Measurements from ENCODE around the gene AIG1. TPM values are rescaled to one million over a fixed set of nuclear protein-coding genes. Genes with fewer than 3 reads are reported as not detected.
"Not testable (repeated sequence)": the region's sequence is repeated elsewhere in the genome, so short reads cannot be mapped to it uniquely, and the experiment has no call there.

Gene AIG1
- total RNA-seq, 1 donor from 2014 or later: 17.5 TPM

DNA sequence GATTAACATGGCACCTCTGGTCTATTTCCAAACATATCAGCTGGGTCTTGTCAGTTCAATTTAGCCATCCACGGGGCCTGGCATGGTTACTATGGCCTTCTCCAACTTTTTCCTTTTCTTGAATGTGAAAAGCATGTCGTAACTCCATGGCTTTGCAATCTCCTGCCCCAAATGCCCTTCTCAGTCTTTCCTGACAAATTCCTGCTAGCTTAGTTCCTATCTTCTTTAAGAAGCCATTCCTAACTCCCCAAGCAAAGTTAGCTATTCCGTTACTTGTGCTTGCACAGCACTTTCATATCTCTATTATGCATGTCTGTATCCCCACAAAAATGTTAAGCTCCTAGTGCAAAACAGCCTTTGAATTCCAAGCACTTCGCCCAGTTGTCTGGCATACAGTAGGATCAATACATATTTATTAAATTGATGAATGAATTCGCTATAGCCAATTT is 105.6 kb downstream of the AIG1 start:
- DNase-seq (ENCODE audit: low spot score): no peak
- TF ChIP-seq, protein P1, sequence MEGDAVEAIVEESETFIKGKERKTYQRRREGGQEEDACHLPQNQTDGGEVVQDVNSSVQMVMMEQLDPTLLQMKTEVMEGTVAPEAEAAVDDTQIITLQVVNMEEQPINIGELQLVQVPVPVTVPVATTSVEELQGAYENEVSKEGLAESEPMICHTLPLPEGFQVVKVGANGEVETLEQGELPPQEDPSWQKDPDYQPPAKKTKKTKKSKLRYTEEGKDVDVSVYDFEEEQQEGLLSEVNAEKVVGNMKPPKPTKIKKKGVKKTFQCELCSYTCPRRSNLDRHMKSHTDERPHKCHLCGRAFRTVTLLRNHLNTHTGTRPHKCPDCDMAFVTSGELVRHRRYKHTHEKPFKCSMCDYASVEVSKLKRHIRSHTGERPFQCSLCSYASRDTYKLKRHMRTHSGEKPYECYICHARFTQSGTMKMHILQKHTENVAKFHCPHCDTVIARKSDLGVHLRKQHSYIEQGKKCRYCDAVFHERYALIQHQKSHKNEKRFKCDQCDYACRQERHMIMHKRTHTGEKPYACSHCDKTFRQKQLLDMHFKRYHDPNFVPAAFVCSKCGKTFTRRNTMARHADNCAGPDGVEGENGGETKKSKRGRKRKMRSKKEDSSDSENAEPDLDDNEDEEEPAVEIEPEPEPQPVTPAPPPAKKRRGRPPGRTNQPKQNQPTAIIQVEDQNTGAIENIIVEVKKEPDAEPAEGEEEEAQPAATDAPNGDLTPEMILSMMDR (IDR thresholded peaks at IDR 0.05; ENCODE audit: unreplicated experiment): no peak
- Mint-ChIP-seq H3K4me1 (ENCODE audit: unreplicated experiment) (peaks cover 4% of the 10 kb centered on the region), H3K9me3 (ENCODE audit: unreplicated experiment) (no peaks in the 10 kb centered on the region), H3K27ac (ENCODE audit: unreplicated experiment) (no peak overlapping the region), H3K4me3 (ENCODE audit: unreplicated experiment) (no peak overlapping the region), H3K27me3 (ENCODE audit: unreplicated experiment) (no peaks in the 10 kb centered on the region), H3K36me3 (ENCODE audit: low read depth, unreplicated experiment) (no peaks in the 10 kb centered on the region)

DNA sequence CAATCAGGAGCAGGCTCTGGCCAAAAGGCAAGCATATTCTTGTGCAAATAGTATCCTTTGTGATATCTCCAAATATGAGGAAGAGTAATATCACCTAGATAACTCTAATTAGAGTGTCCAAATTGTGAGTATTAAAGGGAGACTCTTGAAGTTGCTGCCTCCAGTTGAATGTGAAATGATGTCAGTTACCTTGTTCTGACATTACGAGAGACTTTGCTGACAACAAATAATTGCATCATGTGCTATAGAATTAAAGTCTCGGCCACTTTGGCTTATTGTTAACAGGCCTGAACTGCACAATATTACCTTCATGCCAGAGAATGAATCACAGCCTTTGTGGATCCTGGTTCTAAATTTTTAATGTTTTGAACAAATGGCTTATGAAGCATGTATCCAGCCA is 106.5 kb downstream of the AIG1 start:
- Mint-ChIP-seq H3K27ac (ENCODE audit: unreplicated experiment) (no peak overlapping the region), H3K4me1 (ENCODE audit: unreplicated experiment) (peaks cover 4% of the 10 kb centered on the region), H3K27me3 (ENCODE audit: unreplicated experiment) (no peaks in the 10 kb centered on the region)

DNA sequence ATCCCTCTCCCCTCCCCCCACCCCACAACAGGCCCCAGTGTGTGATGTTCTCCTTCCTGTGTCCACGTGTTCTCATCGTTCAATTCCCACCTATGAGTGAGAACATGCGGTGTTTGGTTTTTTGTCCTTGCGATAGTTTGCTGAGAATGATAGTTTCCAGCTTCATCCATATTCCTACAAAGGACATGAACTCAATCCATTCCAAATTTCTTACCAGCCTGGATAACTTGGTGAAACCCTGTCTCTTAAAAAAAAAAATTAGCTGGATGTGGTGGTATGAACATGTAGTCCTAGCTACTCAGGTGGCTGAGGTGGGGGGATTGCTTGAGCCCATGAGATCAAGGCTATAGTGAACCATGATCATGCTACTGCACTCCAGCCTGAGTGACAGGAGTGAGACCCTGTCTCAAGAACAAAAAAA is 107.7 kb downstream of the AIG1 start:
- not testable (repeated sequence) for H3K36me3 Mint-ChIP-seq (ENCODE audit: low read depth, unreplicated experiment); H3K27me3 Mint-ChIP-seq (ENCODE audit: unreplicated experiment); H3K4me3 Mint-ChIP-seq (ENCODE audit: unreplicated experiment); H3K4me1 Mint-ChIP-seq (ENCODE audit: unreplicated experiment); DNase-seq (ENCODE audit: low spot score); H3K27ac Mint-ChIP-seq (ENCODE audit: unreplicated experiment); H3K9me3 Mint-ChIP-seq (ENCODE audit: unreplicated experiment)

More for the DNA sequence above, 106.5 kb downstream of the AIG1 start:
- no peak for DNase-seq (ENCODE audit: low spot score)
- no peaks in the 10 kb centered on the region for H3K36me3 Mint-ChIP-seq (ENCODE audit: low read depth, unreplicated experiment)
- no peaks in the 10 kb centered on the region for H3K9me3 Mint-ChIP-seq (ENCODE audit: unreplicated experiment)
- TF ChIP-seq, protein P1 (IDR thresholded peaks at IDR 0.05; ENCODE audit: unreplicated experiment): no peak
- H3K4me3 Mint-ChIP-seq (ENCODE audit: unreplicated experiment): no peak overlapping the region

DNA sequence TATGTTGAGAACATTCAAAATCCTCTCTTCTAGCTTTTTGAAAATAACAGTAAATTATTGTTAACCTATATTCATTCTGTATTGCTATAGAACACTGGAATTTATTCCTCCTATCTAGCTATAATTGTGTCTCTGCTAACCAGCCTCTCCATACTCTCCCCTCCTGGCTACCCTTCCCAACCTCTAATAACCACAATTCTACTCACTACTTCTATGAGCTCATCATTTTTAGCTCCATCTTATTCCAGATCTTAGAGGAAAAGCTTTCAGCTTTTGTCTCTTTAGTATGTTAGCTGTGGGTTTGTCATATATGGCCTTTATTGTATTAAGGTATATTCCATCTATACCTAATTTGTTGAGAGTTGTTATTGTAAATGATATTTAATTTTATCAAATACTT is 108.8 kb downstream of the AIG1 start:
- Mint-ChIP-seq H3K27ac (ENCODE audit: unreplicated experiment) (no peak overlapping the region), H3K9me3 (ENCODE audit: unreplicated experiment) (no peaks in the 10 kb centered on the region), H3K27me3 (ENCODE audit: unreplicated experiment) (no peaks in the 10 kb centered on the region), H3K4me3 (ENCODE audit: unreplicated experiment) (no peak overlapping the region), H3K36me3 (ENCODE audit: low read depth, unreplicated experiment) (peaks cover 2% of the 10 kb centered on the region), H3K4me1 (ENCODE audit: unreplicated experiment) (peaks cover 1% of the 10 kb centered on the region)
- TF ChIP-seq, protein P1 (IDR thresholded peaks at IDR 0.05; ENCODE audit: unreplicated experiment): no peak
- DNase-seq (ENCODE audit: low spot score): no peak

DNA sequence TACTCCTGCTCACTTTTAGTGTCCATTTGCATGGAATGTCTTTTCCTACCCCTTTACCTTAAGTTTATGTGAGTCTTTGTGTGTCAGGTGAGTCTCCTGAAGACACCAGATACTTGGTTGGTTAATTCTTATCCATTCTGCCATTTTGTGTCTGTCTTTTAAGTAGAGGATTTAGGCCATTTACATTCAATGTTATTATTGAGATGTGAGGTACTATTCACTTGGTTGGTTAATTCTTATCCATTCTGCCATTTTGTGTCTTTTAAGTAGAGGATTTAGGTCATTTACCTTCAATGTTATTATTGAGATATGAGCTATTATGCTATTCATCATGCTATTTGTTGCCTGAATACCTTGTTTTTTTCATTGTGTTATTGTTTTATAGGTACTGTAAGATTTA is 113.8 kb downstream of the AIG1 start:
- TF ChIP-seq, protein P1 (IDR thresholded peaks at IDR 0.05; ENCODE audit: unreplicated experiment): no peak
- DNase-seq (ENCODE audit: low spot score): no peak
- no peaks in the 10 kb centered on the region for H3K27me3 Mint-ChIP-seq (ENCODE audit: unreplicated experiment)
- peaks cover 5% of the 10 kb centered on the region for H3K9me3 Mint-ChIP-seq (ENCODE audit: unreplicated experiment)
- no peak overlapping the region for H3K4me3 Mint-ChIP-seq (ENCODE audit: unreplicated experiment)
- no peaks in the 10 kb centered on the region for H3K4me1 Mint-ChIP-seq (ENCODE audit: unreplicated experiment)
- H3K36me3 Mint-ChIP-seq (ENCODE audit: low read depth, unreplicated experiment): peaks cover 12% of the 10 kb centered on the region
- no peak overlapping the region for H3K27ac Mint-ChIP-seq (ENCODE audit: unreplicated experiment)

Measured in endothelial cell (in vitro differentiated cells).